Measurements from ENCODE around the gene IKBKE. TPM values are rescaled to one million over a fixed set of nuclear protein-coding genes. Genes with fewer than 3 reads are reported as not detected.

The IKBKE gene
- total RNA-seq, 1 experiment from 2014 or later = 6.6 TPM

- Mint-ChIP-seq H3K27me3 (ENCODE audit: low read depth) (peaks cover 26% of the 10 kb centered on the region), H3K27ac (peak overlapping the region in 2 of 3 experiments; percentile 12 to 57; a peak in 3 of 7 replicates), H3K4me1 (peaks cover 60 to 63% of the 10 kb centered on the region in 2 experiments), H3K4me3 (peak overlapping the region; percentile 68 to 83), H3K36me3 (ENCODE audit: insufficient read depth in 1 of 3, low read depth in 3 of 3) (peaks cover 7 to 12% (median 10%) of the 10 kb centered on the region in 3 experiments; a peak in 5 of 7 replicates), H3K9me3 (no peaks in the 10 kb centered on the region)
- Histone ChIP-seq H3K27me3 (ENCODE audit: insufficient read depth, low read length) (no peaks in the 10 kb centered on the region), H4K8ac (replicated peaks; ENCODE audit: insufficient read length, low read depth, low read length) (no peak overlapping the region), H3K23me2 (ENCODE audit: insufficient read length, low read depth, low read length, poor library complexity, severe bottlenecking) (peaks cover 11% of the 10 kb centered on the region), H3K4ac (ENCODE audit: low read depth, low read length) (no peak overlapping the region), H3T11ph (ENCODE audit: low read length) (no peak overlapping the region), H3K79me2 (ENCODE audit: insufficient read depth, low read length) (no peaks in the 10 kb centered on the region), H4K20me1 (ENCODE audit: control insufficient read depth, insufficient read depth, insufficient read length) (no peaks in the 10 kb centered on the region), H3K23ac (ENCODE audit: insufficient read length, low read depth, low read length) (no peak overlapping the region), H3K79me1 (ENCODE audit: insufficient read depth, low read depth, low read length, poor library complexity, severe bottlenecking) (no peaks in the 10 kb centered on the region), H3K4me2 (ENCODE audit: insufficient read depth, insufficient read length, low read length) (peak overlapping the region; percentile 60), H3K14ac (ENCODE audit: insufficient read depth, low read length) (no peak overlapping the region), H3K9ac (ENCODE audit: extremely low read depth, insufficient read length, low read length) (no peak overlapping the region), H2BK15ac (ENCODE audit: low read depth, low read length) (no peak overlapping the region), H2BK20ac (ENCODE audit: low read depth, low read length, poor library complexity, severe bottlenecking) (no peak overlapping the region), H2BK120ac (ENCODE audit: low read depth, low read length, poor library complexity, severe bottlenecking) (no peak overlapping the region), H3K56ac (ENCODE audit: insufficient read length, low read depth, low read length) (no peak overlapping the region), H4K91ac (ENCODE audit: insufficient read length, low read depth, low read length) (no peak overlapping the region), H3K4me1 (ENCODE audit: insufficient read depth, low read length) (peaks cover 12% of the 10 kb centered on the region; the same call in 1 of the 2 replicates), H3K9me3 (ENCODE audit: control insufficient read depth, low read depth, low read length) (no peaks in the 10 kb centered on the region), H2BK12ac (ENCODE audit: insufficient read length, low read depth, low read length) (no peak overlapping the region), H2AK5ac (ENCODE audit: insufficient read length, low read length) (no peak overlapping the region), H3K18ac (ENCODE audit: insufficient read length, low read depth, low read length) (no peak overlapping the region), H3K27ac (ENCODE audit: insufficient read length, low read depth, low read length) (no peak overlapping the region), H2BK5ac (ENCODE audit: insufficient read length, low read length) (no peak overlapping the region), H4K5ac (ENCODE audit: insufficient read length, low read depth, low read length) (no peak overlapping the region), H2AFZ (ENCODE audit: low read length) (no peak overlapping the region)
- no CpG with 5 or more reads among the region's 7 CpGs for WGBS (ENCODE audit: extremely low coverage, insufficient read length, low lambda C conversion rate)
- TF ChIP-seq CTCF (conservative IDR thresholded peaks at IDR 0.05) = no peak
- no peak for DNase-seq
These were observed 1.1 kb downstream of the IKBKE start for GRCh38 chr1:206471415-206471801.

All from H9 (cell line).